Stimulated activated CD4-positive, alpha-beta T cell treated with anti-CD3 and anti-CD28 coated beads, Interleukin-1b, Interleukin-23, amount 100 ng/mL, for 1 hour (primary cell): ENCODE measurements around the gene DENND5A.
A peak's percentile ranks its signal among the peaks of the same experiment; 100 is the strongest.
"Not testable (repeated sequence)": the region's sequence is repeated elsewhere in the genome, so short reads cannot be mapped to it uniquely, and the experiment has no call there.

Experiments used
- DNase-seq, 2 donors: peaks; one replicate each; pipeline ENCODE4 v3.0.0-alpha.2; 2020; ENCODE audit warnings: low read depth in 2 of 2

Gene DENND5A

GRCh38 chr11:9264316-9265210 lies 587 bp downstream of the DENND5A start:
- peak in 1 of 2 donors; percentile 15 for DNase-seq

- no peak for DNase-seq
Observed at GRCh38 chr11:9263840-9264315, 1.3 kb downstream of the DENND5A start.

GRCh38 chr11:9260838-9261146 lies 4.4 kb downstream of the DENND5A start:
- DNase-seq = not testable (repeated sequence)

GRCh38 chr11:9259981-9260837 lies 4.9 kb downstream of the DENND5A start:
- no peak for DNase-seq

GRCh38 chr11:9258279-9258678 lies 6.9 kb downstream of the DENND5A start:
- DNase-seq = not testable (repeated sequence)

GRCh38 chr11:9254416-9254815 lies 10.7 kb downstream of the DENND5A start:
- DNase-seq = no peak

- DNase-seq = no peak
Observed at GRCh38 chr11:9253086-9253485, 12.1 kb downstream of the DENND5A start.

GRCh38 chr11:9251311-9251710 lies 13.8 kb downstream of the DENND5A start:
- DNase-seq = no peak

GRCh38 chr11:9250139-9250582 lies 15.0 kb downstream of the DENND5A start:
- no peak for DNase-seq

GRCh38 chr11:9249252-9249651 lies 15.9 kb downstream of the DENND5A start:
- no peak for DNase-seq

GRCh38 chr11:9247863-9248262 lies 17.3 kb downstream of the DENND5A start:
- no peak for DNase-seq

GRCh38 chr11:9236242-9236641 lies 28.9 kb downstream of the DENND5A start:
- not testable (repeated sequence) for DNase-seq

- no peak for DNase-seq
Observed at GRCh38 chr11:9232482-9232881, 32.7 kb downstream of the DENND5A start.

- DNase-seq = no peak
Observed at GRCh38 chr11:9231848-9232177, 33.3 kb downstream of the DENND5A start.

GRCh38 chr11:9230296-9230695 lies 34.9 kb downstream of the DENND5A start:
- no peak for DNase-seq

- DNase-seq = no peak
Observed at GRCh38 chr11:9228091-9228490, 37.1 kb downstream of the DENND5A start.

GRCh38 chr11:9225748-9226298 lies 39.3 kb downstream of the DENND5A start:
- no peak for DNase-seq

- DNase-seq = no peak
Observed at GRCh38 chr11:9222654-9223053, 42.5 kb downstream of the DENND5A start.

GRCh38 chr11:9220853-9221252 lies 44.3 kb downstream of the DENND5A start:
- not testable (repeated sequence) for DNase-seq

- no peak for DNase-seq
Observed at GRCh38 chr11:9219572-9219971, 45.6 kb downstream of the DENND5A start.

- DNase-seq = no peak
Observed at GRCh38 chr11:9219115-9219514, 46.0 kb downstream of the DENND5A start.

- DNase-seq = no peak
Observed at GRCh38 chr11:9214765-9215164, 50.4 kb downstream of the DENND5A start.
